Activated CD8-positive, alpha-beta memory T cell treated with anti-CD3 and anti-CD28 coated beads, Interleukin-2, amount 10 ng/mL, durations not matched to agents 7 days and 5 days (primary cell): ENCODE results near the gene GPR183. TPM values are rescaled to one million over a fixed set of nuclear protein-coding genes. Genes with fewer than 3 reads are reported as not detected.
A peak's percentile ranks its signal among the peaks of the same experiment; 100 is the strongest.

Experiments
- ATAC-seq: fragments of 150-1000 bp; cut with Tn5 transposase; one replicate; pipeline ENCODE4 v1.10.0; 2021; ENCODE audit warnings: moderate library complexity
- CTCF ChIA-PET: fragments of 350-600 bp; sonication (Branson Sonifier 250); formaldehyde crosslinking; loops from one replicate; lab custom pipeline; 2021; ENCODE audit warnings: antibody characterized with exemption; lab: Charles Lee
- DNase-seq: peaks from one replicate; pipeline ENCODE4 v3.0.0-alpha.2; 2020
- H3K27ac Mint-ChIP-seq: one replicate; pipeline ENCODE4 v1.8.0; 2021; ENCODE audit warnings: mild to moderate bottlenecking, mixed read lengths
- H3K27me3 Mint-ChIP-seq: one replicate; pipeline ENCODE4 v1.8.0; 2021; ENCODE audit warnings: mixed read lengths
- H3K36me3 Mint-ChIP-seq: one replicate; pipeline ENCODE4 v1.8.0; 2021; ENCODE audit warnings: mild to moderate bottlenecking, mixed read lengths
- H3K4me1 Mint-ChIP-seq: one replicate; pipeline ENCODE4 v1.8.0; 2021; ENCODE audit warnings: mixed read lengths
- H3K4me3 Mint-ChIP-seq: one replicate; pipeline ENCODE4 v1.8.0; 2021; ENCODE audit warnings: mild to moderate bottlenecking, moderate library complexity, mixed read lengths
- H3K9me3 Mint-ChIP-seq: one replicate; pipeline ENCODE4 v1.8.0; 2022; ENCODE audit warnings: low read depth, mixed read lengths
- total RNA-seq, 2 experiments: library from RNA; stranded (reverse); gene quantifications; one replicate each; pipeline ENCODE4 v1.2.3, GENCODE V29; 2021

GPR183 gene
- total RNA-seq, 2 experiments from 2014 or later: 15.3 to 19.5 TPM

- DNase-seq (peak; percentile 67), ATAC-seq (peak; percentile 52)
- H3K27me3 Mint-ChIP-seq: no peaks in the 10 kb centered on the region
- peaks cover 32% of the 10 kb centered on the region for H3K36me3 Mint-ChIP-seq
- no peak overlapping the region for H3K4me3 Mint-ChIP-seq
- peaks cover 85% of the 10 kb centered on the region for H3K4me1 Mint-ChIP-seq
- no peaks in the 10 kb centered on the region for H3K9me3 Mint-ChIP-seq
- peak overlapping the region; percentile 35 for H3K27ac Mint-ChIP-seq
- CTCF ChIA-PET: interaction anchor here (0.8 to 3.6 kb wide), 5 partner anchors 9 to 154 kb away, joined by 3 to 13 read pairs (median 4); no protein-coding TSS in a partner anchor
Measured at GRCh38 chr13:99281811-99282263, 25.4 kb downstream of the GPR183 start.

- no peak for DNase-seq
- peak overlapping the region; percentile 3 for H3K27ac Mint-ChIP-seq
- no peak overlapping the region for H3K4me3 Mint-ChIP-seq
- ATAC-seq: no peak
- H3K4me1 Mint-ChIP-seq: peaks cover 89% of the 10 kb centered on the region
- no peaks in the 10 kb centered on the region for H3K27me3 Mint-ChIP-seq
- peaks cover 35% of the 10 kb centered on the region for H3K36me3 Mint-ChIP-seq
- no peaks in the 10 kb centered on the region for H3K9me3 Mint-ChIP-seq
- CTCF ChIA-PET: interaction anchor here (2.1 to 3.6 kb wide), 2 partner anchors 10 to 156 kb away, joined by 12 to 13 read pairs; no protein-coding TSS in a partner anchor
Measured at GRCh38 chr13:99280166-99280565, 27.0 kb downstream of the GPR183 start.

DNA sequence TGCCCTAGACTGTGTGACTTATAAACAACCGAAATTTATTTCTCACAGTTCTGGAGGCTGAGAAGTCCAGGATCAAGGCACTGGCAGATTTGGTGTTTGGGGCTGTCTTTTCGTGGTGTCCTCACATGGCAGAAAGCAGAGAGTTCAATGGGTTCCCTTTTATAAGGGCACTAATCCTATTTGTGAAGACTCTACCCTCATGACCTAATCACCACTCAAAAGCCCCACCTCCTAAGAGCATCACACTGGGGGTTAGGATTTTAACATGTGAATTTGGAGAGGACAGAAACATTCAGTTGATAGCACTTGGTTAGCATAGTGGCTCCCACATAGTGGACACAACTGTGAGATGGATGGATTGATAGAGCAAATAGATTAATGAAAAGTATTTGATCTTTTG, 27.6 kb downstream of the GPR183 start:
- CTCF ChIA-PET: interaction anchor here (1.4 to 2.1 kb wide), 5 partner anchors 9 to 103 kb away, joined by 3 to 12 read pairs (median 3); no protein-coding TSS in a partner anchor
- H3K4me1 Mint-ChIP-seq: peaks cover 91% of the 10 kb centered on the region
- H3K36me3 Mint-ChIP-seq: peaks cover 40% of the 10 kb centered on the region
- H3K4me3 Mint-ChIP-seq: no peak overlapping the region
- no peak for ATAC-seq
- H3K27me3 Mint-ChIP-seq: no peaks in the 10 kb centered on the region
- no peaks in the 10 kb centered on the region for H3K9me3 Mint-ChIP-seq
- peak overlapping the region; percentile 61 for H3K27ac Mint-ChIP-seq
- DNase-seq: no peak

DNA sequence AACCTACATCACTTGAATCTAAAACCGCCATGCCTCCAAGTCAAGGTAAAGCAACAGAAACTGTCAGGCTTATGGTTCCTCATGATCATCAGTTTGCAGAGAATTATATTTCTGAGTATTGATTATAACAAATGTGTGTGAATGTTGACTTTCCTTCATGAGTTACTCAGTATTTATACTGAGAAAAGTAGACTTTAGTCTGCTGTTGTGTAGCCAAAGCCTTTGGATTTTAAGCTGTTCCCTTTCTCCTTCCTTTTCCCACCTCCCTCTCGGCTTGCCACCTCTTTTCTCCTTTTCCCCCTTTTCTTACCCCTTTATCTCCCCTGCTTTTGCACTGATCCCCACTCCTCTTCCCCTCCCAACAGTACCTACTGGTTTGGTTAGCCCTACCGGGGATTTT, 28.4 kb downstream of the GPR183 start:
- CTCF ChIA-PET: interaction anchor here (1.1 to 2.1 kb wide), 9 partner anchors 9 to 158 kb away, joined by 3 to 12 read pairs (median 3); no protein-coding TSS in a partner anchor
- H3K27me3 Mint-ChIP-seq: no peaks in the 10 kb centered on the region
- ATAC-seq: no peak
- no peak overlapping the region for H3K4me3 Mint-ChIP-seq
- no peak for DNase-seq
- H3K36me3 Mint-ChIP-seq: peaks cover 43% of the 10 kb centered on the region
- peaks cover 93% of the 10 kb centered on the region for H3K4me1 Mint-ChIP-seq
- H3K27ac Mint-ChIP-seq: peak overlapping the region; percentile 61
- H3K9me3 Mint-ChIP-seq: no peaks in the 10 kb centered on the region

DNA sequence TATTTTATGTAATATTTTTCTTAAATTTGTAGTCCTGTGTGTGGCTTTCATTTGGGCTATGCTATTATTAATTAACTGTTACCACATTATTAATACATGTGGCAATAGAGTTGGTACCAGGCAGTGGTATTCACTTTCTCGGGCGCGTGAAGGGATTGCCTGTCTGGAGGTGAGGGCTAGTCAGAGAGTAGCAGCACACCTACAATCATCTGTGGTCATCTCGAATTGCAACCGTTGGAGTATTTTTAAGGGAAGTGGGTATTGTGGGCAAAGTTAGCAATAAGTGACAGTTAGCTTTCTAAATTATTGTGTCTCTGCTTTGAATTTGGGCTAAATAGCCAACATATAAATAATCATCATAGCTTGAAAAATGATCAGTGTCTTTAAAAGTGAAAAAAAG, 29.0 kb downstream of the GPR183 start:
- no peaks in the 10 kb centered on the region for H3K9me3 Mint-ChIP-seq
- ATAC-seq: peak; percentile 29
- CTCF ChIA-PET: interaction anchor here (1.1 to 2.1 kb wide), 9 partner anchors 8 to 158 kb away, joined by 3 to 12 read pairs (median 3); no protein-coding TSS in a partner anchor
- H3K27ac Mint-ChIP-seq: peak overlapping the region; percentile 67
- H3K4me3 Mint-ChIP-seq: peak overlapping the region; percentile 29
- peaks cover 48% of the 10 kb centered on the region for H3K36me3 Mint-ChIP-seq
- H3K4me1 Mint-ChIP-seq: peaks cover 96% of the 10 kb centered on the region
- DNase-seq: peak; percentile 69
- H3K27me3 Mint-ChIP-seq: no peaks in the 10 kb centered on the region

- DNase-seq (no peak), ATAC-seq (no peak)
- Mint-ChIP-seq H3K9me3 (peaks cover 2% of the 10 kb centered on the region), H3K4me3 (no peak overlapping the region), H3K27ac (peak overlapping the region; percentile 71), H3K36me3 (peaks cover 51% of the 10 kb centered on the region), H3K4me1 (peaks cover 94% of the 10 kb centered on the region), H3K27me3 (no peaks in the 10 kb centered on the region)
- CTCF ChIA-PET: interaction anchor here (1.6 kb wide), 1 partner anchor 159 kb away, joined by 6 read pairs; no protein-coding TSS in a partner anchor
Measured at GRCh38 chr13:99277629-99278028, 29.6 kb downstream of the GPR183 start.

DNA sequence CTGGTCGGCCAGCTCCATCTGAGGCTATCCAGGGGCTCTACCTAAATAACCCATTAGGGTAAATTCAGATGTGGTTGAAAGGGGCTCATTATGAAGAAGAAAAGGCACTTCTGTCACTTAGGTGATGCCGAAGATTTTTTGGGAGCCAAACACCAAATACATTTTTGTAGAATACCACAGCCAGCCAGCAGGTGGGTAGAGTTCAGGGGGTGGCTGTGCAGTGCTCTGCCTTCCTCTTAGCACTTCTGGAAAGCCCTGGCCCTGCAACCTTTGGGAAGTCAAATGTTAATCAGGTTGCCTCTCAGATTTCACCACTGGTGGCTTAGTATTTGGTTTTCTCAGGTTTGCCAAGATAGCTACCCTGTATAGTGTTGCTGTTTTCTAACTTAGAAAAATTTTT, 30.5 kb downstream of the GPR183 start:
- no peak for ATAC-seq
- CTCF ChIA-PET: interaction anchor here (1.0 to 15.4 kb wide), 5 partner anchors 11 to 160 kb away, joined by 3 to 308 read pairs (median 178); no protein-coding TSS in a partner anchor
- Mint-ChIP-seq H3K4me3 (no peak overlapping the region), H3K9me3 (peaks cover 5% of the 10 kb centered on the region), H3K36me3 (peaks cover 59% of the 10 kb centered on the region), H3K27ac (peak overlapping the region; percentile 50), H3K4me1 (peaks cover 90% of the 10 kb centered on the region), H3K27me3 (no peaks in the 10 kb centered on the region)
- DNase-seq: no peak

- no peak overlapping the region for H3K4me3 Mint-ChIP-seq
- H3K36me3 Mint-ChIP-seq: peaks cover 54% of the 10 kb centered on the region
- ATAC-seq: peak; percentile 78
- peaks cover 5% of the 10 kb centered on the region for H3K9me3 Mint-ChIP-seq
- H3K4me1 Mint-ChIP-seq: peaks cover 90% of the 10 kb centered on the region
- DNase-seq: peak; percentile 82
- H3K27me3 Mint-ChIP-seq: no peaks in the 10 kb centered on the region
- H3K27ac Mint-ChIP-seq: peak overlapping the region; percentile 62
- CTCF ChIA-PET: interaction anchor here (0.6 to 15.4 kb wide), 19 partner anchors 9 to 162 kb away, joined by 3 to 308 read pairs (median 4); no protein-coding TSS in a partner anchor
Measured at GRCh38 chr13:99275093-99275469, 32.1 kb downstream of the GPR183 start.

DNA sequence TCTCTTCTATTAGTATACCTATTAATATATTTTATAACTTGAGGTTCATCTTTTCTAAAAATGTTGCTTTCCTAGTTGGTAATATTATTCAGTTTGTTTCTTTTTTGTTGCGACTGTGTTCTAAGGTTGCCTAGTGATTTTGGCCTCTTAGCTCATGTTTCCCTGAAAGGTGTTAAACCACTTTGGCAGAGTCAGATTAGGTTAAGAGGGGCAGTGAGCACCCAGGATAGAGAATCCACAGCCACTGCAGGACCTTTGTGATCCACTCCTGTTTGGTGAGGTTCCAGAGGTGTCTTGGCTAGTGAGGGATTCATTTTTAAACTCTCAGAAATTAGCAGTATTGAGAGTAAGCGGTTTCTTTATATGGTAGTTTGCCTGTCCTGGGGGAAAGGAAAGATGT, 34.1 kb downstream of the GPR183 start:
- H3K27ac Mint-ChIP-seq: peak overlapping the region; percentile 74
- peaks cover 40% of the 10 kb centered on the region for H3K36me3 Mint-ChIP-seq
- peaks cover 5% of the 10 kb centered on the region for H3K9me3 Mint-ChIP-seq
- H3K27me3 Mint-ChIP-seq: no peaks in the 10 kb centered on the region
- H3K4me1 Mint-ChIP-seq: peaks cover 81% of the 10 kb centered on the region
- CTCF ChIA-PET: interaction anchor here (0.6 to 15.4 kb wide), 8 partner anchors 9 to 164 kb away, joined by 3 to 308 read pairs (median 4); no protein-coding TSS in a partner anchor
- ATAC-seq (peak; percentile 53), DNase-seq (no peak)
- H3K4me3 Mint-ChIP-seq: no peak overlapping the region

DNA sequence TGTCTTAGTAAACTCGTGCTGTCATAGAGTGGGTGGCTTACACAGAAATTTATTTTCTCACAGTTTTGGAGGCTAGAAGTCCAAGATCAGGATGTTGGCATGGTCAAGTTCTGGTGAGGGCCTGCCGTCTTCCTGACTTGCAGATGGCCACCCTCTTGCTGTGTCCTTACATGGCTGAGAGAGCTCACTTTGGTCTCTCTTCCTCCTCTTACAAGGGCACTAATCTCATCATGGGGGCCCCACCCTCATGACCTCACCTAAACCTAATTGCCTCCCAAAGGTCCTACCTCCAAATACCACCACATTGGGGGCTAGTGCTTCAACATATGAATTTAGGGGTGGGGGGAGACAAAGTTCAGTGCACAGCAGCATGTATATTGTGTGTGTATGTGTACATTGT, 34.7 kb downstream of the GPR183 start:
- Mint-ChIP-seq H3K4me3 (no peak overlapping the region), H3K27me3 (no peaks in the 10 kb centered on the region), H3K36me3 (peaks cover 37% of the 10 kb centered on the region), H3K9me3 (peaks cover 5% of the 10 kb centered on the region), H3K27ac (peak overlapping the region; percentile 64), H3K4me1 (peaks cover 75% of the 10 kb centered on the region)
- CTCF ChIA-PET: interaction anchor here (0.6 to 15.4 kb wide), 11 partner anchors 9 to 164 kb away, joined by 3 to 308 read pairs (median 5); no protein-coding TSS in a partner anchor
- ATAC-seq (no peak), DNase-seq (no peak)

DNA sequence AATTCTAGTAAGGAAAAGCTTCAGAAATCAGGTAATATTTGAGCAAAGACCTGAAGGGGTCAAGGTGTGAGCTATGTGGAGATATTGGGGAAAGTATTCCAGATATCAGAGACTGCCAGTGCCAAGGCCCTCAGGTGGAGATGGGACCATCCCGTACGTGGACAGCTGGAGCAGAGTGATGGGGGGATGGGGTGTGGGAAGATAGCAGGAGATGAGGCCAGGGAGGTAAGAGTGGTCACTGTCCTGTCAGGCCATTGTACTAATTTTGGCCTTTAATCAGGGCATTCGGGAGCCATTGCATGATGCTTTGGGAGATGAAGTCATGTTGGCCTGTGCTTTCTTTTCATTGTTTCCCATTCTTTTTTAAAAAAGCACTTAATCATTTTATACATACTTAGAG, 36.0 kb downstream of the GPR183 start:
- CTCF ChIA-PET: interaction anchor here (0.8 to 15.4 kb wide), 16 partner anchors 8 to 207 kb away, joined by 3 to 308 read pairs (median 11); partner anchors contain the start of gene UBAC2
- DNase-seq (no peak), ATAC-seq (no peak)
- peaks cover 5% of the 10 kb centered on the region for H3K9me3 Mint-ChIP-seq
- H3K4me1 Mint-ChIP-seq: peaks cover 66% of the 10 kb centered on the region
- no peaks in the 10 kb centered on the region for H3K27me3 Mint-ChIP-seq
- peaks cover 36% of the 10 kb centered on the region for H3K36me3 Mint-ChIP-seq
- peak overlapping the region; percentile 10 for H3K27ac Mint-ChIP-seq
- no peak overlapping the region for H3K4me3 Mint-ChIP-seq

DNA sequence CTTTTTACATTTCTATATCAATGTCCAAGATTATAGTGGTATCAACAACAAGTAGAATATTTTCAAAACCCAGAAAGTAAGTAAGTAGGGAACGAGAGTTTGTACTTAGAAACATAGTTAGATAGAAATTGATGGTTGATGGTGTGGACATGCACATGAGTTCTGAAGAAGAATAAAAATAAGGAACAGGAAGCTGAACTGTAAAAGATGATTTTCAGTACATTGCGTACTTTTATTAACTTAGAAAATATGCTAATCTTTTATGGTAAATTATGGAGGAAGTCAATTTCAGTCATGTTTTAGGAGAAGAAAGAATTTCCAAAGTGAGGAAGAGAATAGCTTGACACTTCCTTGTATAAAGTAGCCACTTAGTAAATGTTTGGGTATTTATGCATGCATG, 36.7 kb downstream of the GPR183 start:
- no peak for ATAC-seq
- H3K4me1 Mint-ChIP-seq: peaks cover 62% of the 10 kb centered on the region
- H3K36me3 Mint-ChIP-seq: peaks cover 34% of the 10 kb centered on the region
- no peaks in the 10 kb centered on the region for H3K27me3 Mint-ChIP-seq
- no peak overlapping the region for H3K4me3 Mint-ChIP-seq
- DNase-seq: no peak
- H3K9me3 Mint-ChIP-seq: peaks cover 5% of the 10 kb centered on the region
- peak overlapping the region; percentile 35 for H3K27ac Mint-ChIP-seq
- CTCF ChIA-PET: interaction anchor here (0.8 to 15.4 kb wide), 34 partner anchors 9 to 386 kb away, joined by 3 to 308 read pairs (median 8); partner anchors contain the start of genes GPR18, GPR183 and UBAC2

DNA sequence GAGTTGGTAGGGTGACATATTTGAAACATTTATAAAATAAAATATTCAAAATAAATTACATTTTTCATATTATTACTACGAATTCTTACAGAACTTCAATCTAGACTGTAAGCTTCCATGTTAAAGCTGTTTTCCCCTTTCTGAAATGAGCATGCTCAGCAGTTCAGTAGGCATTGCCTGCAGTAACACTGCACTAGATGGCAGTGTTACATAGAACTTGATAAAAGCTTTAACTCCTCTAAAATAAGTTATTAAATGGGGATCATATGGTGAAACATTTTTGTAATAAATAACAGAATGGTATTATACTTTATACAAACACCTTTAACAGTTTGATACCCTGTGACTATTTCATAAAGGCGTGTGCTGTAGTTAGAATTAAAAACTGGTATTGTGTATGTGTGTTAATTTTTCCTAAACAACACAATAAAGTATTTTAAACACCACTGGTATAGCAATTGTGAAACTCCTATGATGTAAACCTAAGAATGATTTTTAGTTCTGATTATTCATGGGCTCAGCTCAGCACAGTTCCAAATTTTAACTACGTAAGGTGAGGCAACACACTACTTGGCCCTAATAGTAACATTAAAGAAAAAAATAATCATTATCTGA, 37.5 kb downstream of the GPR183 start:
- H3K36me3 Mint-ChIP-seq: peaks cover 28% of the 10 kb centered on the region
- ATAC-seq (peak; percentile 70), DNase-seq (no peak)
- CTCF ChIA-PET: interaction anchor here (0.5 to 15.4 kb wide), 51 partner anchors 9 to 415 kb away, joined by 3 to 308 read pairs (median 6); partner anchors contain the start of genes GPR18, GPR183 and UBAC2
- no peaks in the 10 kb centered on the region for H3K27me3 Mint-ChIP-seq
- H3K4me3 Mint-ChIP-seq: no peak overlapping the region
- peaks cover 5% of the 10 kb centered on the region for H3K9me3 Mint-ChIP-seq
- H3K27ac Mint-ChIP-seq: no peak overlapping the region
- peaks cover 62% of the 10 kb centered on the region for H3K4me1 Mint-ChIP-seq
